ENCODE results near the gene KAZALD1. TPM values are rescaled to one million over a fixed set of nuclear protein-coding genes. Genes with fewer than 3 reads are reported as not detected.

KAZALD1 gene
- total RNA-seq, 2 experiments from 2014 or later, result 0.35 to 0.53 TPM

- H3K9me3 Mint-ChIP-seq, result no peaks in the 10 kb centered on the region
- CTCF ChIA-PET, result interaction anchor here (0.9 to 1.8 kb wide), 5 partner anchors 9 to 41 kb away, joined by 3 to 5 read pairs (median 4); no protein-coding TSS in a partner anchor
- peaks cover 10% of the 10 kb centered on the region for H3K4me1 Mint-ChIP-seq
- H3K36me3 Mint-ChIP-seq (ENCODE audit: low read depth), result no peaks in the 10 kb centered on the region
- H3K4me3 Mint-ChIP-seq, result no peak overlapping the region
- POLR2A ChIA-PET, result no interaction called here
- no peak overlapping the region for H3K27ac Mint-ChIP-seq
- peaks cover 46% of the 10 kb centered on the region for H3K27me3 Mint-ChIP-seq
- no peak for DNase-seq
These were observed 14.0 kb downstream of the KAZALD1 start for GRCh38 chr10:101075775-101076174.

DNA sequence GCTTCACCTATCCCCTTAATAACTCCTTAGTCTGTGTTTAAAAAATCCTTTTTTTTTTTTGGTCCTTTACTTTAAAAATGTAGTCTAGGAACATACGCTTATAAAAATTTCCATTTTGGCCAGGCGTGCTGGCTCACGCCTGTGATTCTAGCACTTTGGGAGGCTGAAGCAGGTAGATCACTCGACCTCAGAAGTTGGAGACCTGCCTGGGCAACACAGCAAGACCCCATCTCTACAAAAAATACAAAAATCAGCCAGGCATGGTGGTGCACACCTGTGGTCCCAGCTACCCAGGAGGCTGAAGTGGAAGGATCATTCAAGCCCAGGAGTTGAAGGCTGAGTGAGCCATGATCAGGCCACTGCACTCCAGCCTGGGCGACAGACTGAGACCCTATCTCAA is 14.8 kb downstream of the KAZALD1 start:
- ChIA-PET POLR2A (no interaction called here), CTCF (interaction anchor here (0.9 to 1.3 kb wide), 3 partner anchors 22 to 42 kb away, joined by 3 to 5 read pairs (median 4); no protein-coding TSS in a partner anchor)
- Mint-ChIP-seq H3K27ac (no peak overlapping the region), H3K27me3 (peaks cover 51% of the 10 kb centered on the region), H3K4me3 (no peak overlapping the region), H3K9me3 (no peaks in the 10 kb centered on the region), H3K36me3 (ENCODE audit: low read depth) (no peaks in the 10 kb centered on the region), H3K4me1 (peaks cover 10% of the 10 kb centered on the region)
- DNase-seq, result no peak

GRCh38 chr10:101079874-101080273 is 18.1 kb downstream of the KAZALD1 start:
- Mint-ChIP-seq H3K4me3 (no peak overlapping the region), H3K9me3 (no peaks in the 10 kb centered on the region), H3K27me3 (peaks cover 41% of the 10 kb centered on the region), H3K27ac (no peak overlapping the region), H3K4me1 (peaks cover 6% of the 10 kb centered on the region), H3K36me3 (ENCODE audit: low read depth) (no peaks in the 10 kb centered on the region)
- CTCF ChIA-PET, result interaction anchor here (0.7 kb wide), 1 partner anchor 62 kb away, joined by 4 read pairs; no protein-coding TSS in a partner anchor
- POLR2A ChIA-PET, result no interaction called here
- DNase-seq, result no peak

DNA sequence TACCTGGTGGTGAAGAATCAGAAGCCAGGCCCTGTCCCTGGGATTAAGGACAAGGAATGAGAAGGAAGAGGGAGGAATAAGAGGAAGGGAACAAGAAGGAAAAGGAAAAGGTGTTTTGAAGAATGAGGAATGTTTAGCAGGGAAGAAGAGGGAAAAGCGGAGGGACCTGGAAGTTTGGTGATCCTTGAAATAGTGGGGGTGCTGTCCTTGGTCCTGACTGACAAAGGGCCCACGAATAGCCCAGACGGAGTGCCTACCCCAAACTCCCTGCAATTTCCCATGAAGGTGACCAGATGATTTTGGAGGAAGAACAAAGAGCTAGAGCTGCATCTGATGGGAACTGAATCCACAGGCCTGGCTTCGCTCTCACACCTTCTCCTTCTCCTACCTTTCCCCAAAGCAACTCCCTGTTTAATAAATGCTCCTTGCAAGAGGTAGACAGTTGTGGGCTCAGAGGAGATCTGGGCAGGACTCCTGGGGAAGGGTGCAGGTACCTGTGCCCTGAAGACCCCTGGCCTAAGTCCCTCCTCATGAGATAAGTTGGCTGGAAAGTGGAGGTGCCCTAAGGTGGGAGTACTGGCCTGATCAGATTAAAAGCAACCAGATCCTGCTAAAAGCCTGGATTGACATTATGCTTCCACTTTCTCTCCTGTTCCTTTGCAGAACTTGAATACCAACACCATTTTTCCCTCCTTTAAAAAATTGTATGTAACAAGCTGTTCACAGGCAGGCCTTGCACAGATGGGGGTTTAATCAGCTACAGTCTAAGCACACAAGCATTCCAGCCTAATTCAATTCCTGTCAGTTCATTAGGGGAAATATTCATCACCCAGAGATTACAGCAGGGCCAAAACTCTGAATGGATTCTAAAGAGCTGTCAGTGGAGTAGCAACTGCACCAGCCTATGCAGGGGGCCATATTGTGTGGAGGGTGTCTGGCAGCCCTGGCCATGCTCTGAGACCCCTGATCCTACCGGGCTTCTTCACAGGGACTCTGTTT is 19.4 kb downstream of the KAZALD1 start:
- no peak overlapping the region for H3K27ac Mint-ChIP-seq
- H3K36me3 Mint-ChIP-seq (ENCODE audit: low read depth), result no peaks in the 10 kb centered on the region
- peaks cover 34% of the 10 kb centered on the region for H3K27me3 Mint-ChIP-seq
- H3K9me3 Mint-ChIP-seq, result no peaks in the 10 kb centered on the region
- no peaks in the 10 kb centered on the region for H3K4me1 Mint-ChIP-seq
- DNase-seq, result no peak
- ChIA-PET POLR2A (no interaction called here), CTCF (no interaction called here)
- H3K4me3 Mint-ChIP-seq, result no peak overlapping the region

DNA sequence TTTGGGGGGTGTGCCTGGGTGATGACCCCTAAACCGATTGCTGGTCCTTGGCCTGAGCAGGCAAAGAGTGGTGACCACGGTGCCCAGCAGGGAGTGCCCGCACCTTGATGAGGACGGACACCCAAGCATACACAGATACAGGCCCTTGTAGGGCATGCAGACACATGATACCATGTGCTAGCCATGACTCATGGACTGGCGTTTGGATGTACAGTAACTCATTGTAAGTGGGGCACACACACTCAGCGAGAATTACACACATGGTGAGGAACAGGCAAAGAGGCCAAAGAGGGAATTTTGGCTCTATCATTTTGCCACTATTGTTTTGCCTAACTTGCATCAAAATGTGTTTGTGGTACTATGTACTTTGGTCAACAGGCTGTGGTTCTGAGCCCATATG is 24.1 kb downstream of the KAZALD1 start:
- Mint-ChIP-seq H3K27ac (no peak overlapping the region), H3K27me3 (peaks cover 46% of the 10 kb centered on the region), H3K9me3 (no peaks in the 10 kb centered on the region), H3K36me3 (ENCODE audit: low read depth) (no peaks in the 10 kb centered on the region), H3K4me3 (no peak overlapping the region), H3K4me1 (no peaks in the 10 kb centered on the region)
- ChIA-PET CTCF (interaction anchor here (0.7 to 3.7 kb wide), 2 partner anchors 11 to 56 kb away, joined by 3 to 21 read pairs; no protein-coding TSS in a partner anchor), POLR2A (no interaction called here)
- DNase-seq, result no peak

DNA sequence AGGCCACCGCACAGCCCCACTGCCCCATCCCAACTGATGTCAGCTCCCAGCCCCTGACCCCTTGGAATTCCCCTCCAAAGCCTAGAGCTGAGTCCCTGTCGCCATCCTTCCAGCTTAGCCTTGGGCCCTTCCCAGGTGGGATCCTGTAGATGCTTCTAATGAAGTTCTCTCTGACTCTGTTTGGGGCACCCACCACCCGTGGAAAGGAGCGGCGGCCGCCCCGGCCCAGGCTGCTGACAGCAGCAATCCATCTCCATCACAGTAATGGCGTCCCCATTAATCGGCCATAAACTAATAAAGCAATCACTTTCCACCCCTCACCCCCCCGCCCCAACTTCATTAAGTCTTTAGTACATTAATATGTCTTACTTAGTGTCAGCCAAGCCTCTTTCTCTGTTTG is 25.6 kb downstream of the KAZALD1 start:
- no peak overlapping the region for H3K4me3 Mint-ChIP-seq
- no peaks in the 10 kb centered on the region for H3K4me1 Mint-ChIP-seq
- no peak for DNase-seq
- no peaks in the 10 kb centered on the region for H3K36me3 Mint-ChIP-seq (ENCODE audit: low read depth)
- POLR2A ChIA-PET, result no interaction called here
- no peaks in the 10 kb centered on the region for H3K9me3 Mint-ChIP-seq
- H3K27me3 Mint-ChIP-seq, result peaks cover 46% of the 10 kb centered on the region
- H3K27ac Mint-ChIP-seq, result no peak overlapping the region
- CTCF ChIA-PET, result interaction anchor here (2.7 to 3.7 kb wide), 2 partner anchors 9 to 37 kb away, joined by 8 to 21 read pairs; no protein-coding TSS in a partner anchor

DNA sequence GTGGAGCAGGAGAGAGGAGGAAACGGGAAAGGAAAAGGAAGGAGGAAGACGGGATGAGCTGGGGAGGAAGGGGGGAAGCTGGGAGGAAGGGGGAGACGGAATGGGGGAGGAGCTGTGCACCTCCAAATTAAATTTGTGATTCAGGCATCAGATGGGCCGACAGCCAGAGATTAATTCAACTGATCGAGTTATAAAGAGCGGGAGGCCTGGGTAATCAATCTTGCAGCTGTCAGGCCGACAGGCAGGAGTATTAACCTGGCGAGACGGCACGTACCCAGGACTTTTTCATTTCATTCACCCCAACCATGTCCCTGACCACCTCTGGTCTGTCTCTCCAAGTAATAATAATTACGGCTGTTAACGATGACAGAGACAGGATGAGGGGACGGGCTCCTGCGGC is 26.2 kb downstream of the KAZALD1 start:
- no peaks in the 10 kb centered on the region for H3K9me3 Mint-ChIP-seq
- H3K4me3 Mint-ChIP-seq, result no peak overlapping the region
- ChIA-PET CTCF (interaction anchor here (2.7 to 3.7 kb wide), 2 partner anchors 9 to 37 kb away, joined by 8 to 21 read pairs; no protein-coding TSS in a partner anchor), POLR2A (no interaction called here)
- H3K27ac Mint-ChIP-seq, result no peak overlapping the region
- DNase-seq, result no peak
- H3K27me3 Mint-ChIP-seq, result peaks cover 41% of the 10 kb centered on the region
- H3K36me3 Mint-ChIP-seq (ENCODE audit: low read depth), result no peaks in the 10 kb centered on the region
- H3K4me1 Mint-ChIP-seq, result no peaks in the 10 kb centered on the region

GRCh38 chr10:101089520-101090299 is 27.9 kb downstream of the KAZALD1 start:
- no peaks in the 10 kb centered on the region for H3K4me1 Mint-ChIP-seq
- H3K4me3 Mint-ChIP-seq, result no peak overlapping the region
- H3K36me3 Mint-ChIP-seq (ENCODE audit: low read depth), result no peaks in the 10 kb centered on the region
- DNase-seq, result no peak
- ChIA-PET POLR2A (no interaction called here), CTCF (interaction anchor here (1.5 kb wide), 1 partner anchor 53 kb away, joined by 3 read pairs; no protein-coding TSS in a partner anchor)
- H3K27me3 Mint-ChIP-seq, result peaks cover 38% of the 10 kb centered on the region
- no peak overlapping the region for H3K27ac Mint-ChIP-seq
- H3K9me3 Mint-ChIP-seq, result no peaks in the 10 kb centered on the region

DNA sequence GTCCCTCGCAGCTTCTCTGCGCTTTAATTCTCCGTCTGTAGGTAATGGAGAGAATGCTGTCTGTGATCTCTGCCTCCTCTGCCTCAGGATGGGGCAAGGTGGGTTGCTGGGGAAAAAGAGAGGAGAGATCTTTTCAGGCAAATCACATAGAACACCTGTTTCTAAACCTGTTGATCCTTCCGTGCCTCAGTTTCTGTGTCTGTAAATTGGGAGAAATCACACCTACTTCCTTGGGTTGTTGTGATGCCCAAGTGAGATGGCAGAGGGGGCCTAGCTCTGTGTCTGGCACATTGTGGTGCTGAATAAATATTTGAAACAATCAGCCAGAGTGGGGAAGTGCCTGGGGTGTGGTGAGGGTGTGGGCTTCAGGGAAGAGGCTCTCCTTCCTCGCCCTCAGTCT is 28.8 kb downstream of the KAZALD1 start:
- ChIA-PET CTCF (interaction anchor here (13.2 kb wide), 1 partner anchor 50 kb away, joined by 307 read pairs; no protein-coding TSS in a partner anchor), POLR2A (no interaction called here)
- DNase-seq, result no peak
- no peak overlapping the region for H3K27ac Mint-ChIP-seq
- peaks cover 39% of the 10 kb centered on the region for H3K27me3 Mint-ChIP-seq
- H3K4me1 Mint-ChIP-seq, result no peaks in the 10 kb centered on the region
- H3K36me3 Mint-ChIP-seq (ENCODE audit: low read depth), result no peaks in the 10 kb centered on the region
- no peaks in the 10 kb centered on the region for H3K9me3 Mint-ChIP-seq
- H3K4me3 Mint-ChIP-seq, result no peak overlapping the region

GRCh38 chr10:101091546-101092290 is 29.9 kb downstream of the KAZALD1 start:
- CTCF ChIA-PET, result interaction anchor here (0.6 to 13.2 kb wide), 4 partner anchors 49 to 147 kb away, joined by 3 to 307 read pairs (median 3); no protein-coding TSS in a partner anchor
- H3K4me1 Mint-ChIP-seq, result no peaks in the 10 kb centered on the region
- peaks cover 34% of the 10 kb centered on the region for H3K27me3 Mint-ChIP-seq
- H3K27ac Mint-ChIP-seq, result no peak overlapping the region
- H3K4me3 Mint-ChIP-seq, result no peak overlapping the region
- no peaks in the 10 kb centered on the region for H3K36me3 Mint-ChIP-seq (ENCODE audit: low read depth)
- DNase-seq, result no peak
- no peaks in the 10 kb centered on the region for H3K9me3 Mint-ChIP-seq
- POLR2A ChIA-PET, result interaction anchor here (0.8 kb wide), 1 partner anchor 61 kb away, joined by 3 read pairs; the partner anchor contains the start of genes PDZD7 and SFXN3

GRCh38 chr10:101092881-101093354 is 31.1 kb downstream of the KAZALD1 start:
- CTCF ChIA-PET, result interaction anchor here (13.2 kb wide), 1 partner anchor 48 kb away, joined by 307 read pairs; no protein-coding TSS in a partner anchor
- Mint-ChIP-seq H3K4me3 (no peak overlapping the region), H3K36me3 (ENCODE audit: low read depth) (no peaks in the 10 kb centered on the region), H3K9me3 (no peaks in the 10 kb centered on the region), H3K4me1 (no peaks in the 10 kb centered on the region), H3K27me3 (peaks cover 24% of the 10 kb centered on the region), H3K27ac (no peak overlapping the region)
- DNase-seq, result no peak
- POLR2A ChIA-PET, result no interaction called here

Data from activated CD4-positive, alpha-beta memory T cell treated with anti-CD3 and anti-CD28 coated beads, Interleukin-2, amount 10 ng/mL, durations not matched to agents 7 days and 5 days (primary cell).